ENCODE data around the gene RALGAPB.

The RALGAPB gene

GRCh38 chr20:38551056-38551626 is 78.5 kb downstream of the RALGAPB start:
- no peak for DNase-seq

- DNase-seq: no peak
These were observed 82.3 kb downstream of the RALGAPB start for GRCh38 chr20:38554986-38555385.

- no peak for DNase-seq
These were observed 82.8 kb downstream of the RALGAPB start for GRCh38 chr20:38555395-38555794.

- DNase-seq: no peak
These were observed 84.5 kb downstream of the RALGAPB start for GRCh38 chr20:38557174-38557573.

GRCh38 chr20:38558596-38559360 is 86.1 kb downstream of the RALGAPB start:
- DNase-seq: no peak

- DNase-seq: no peak
These were observed 87.1 kb downstream of the RALGAPB start for GRCh38 chr20:38559764-38560163.

GRCh38 chr20:38563802-38564431 is 91.3 kb downstream of the RALGAPB start:
- DNase-seq: no peak

GRCh38 chr20:38564680-38565079 is 92.0 kb downstream of the RALGAPB start:
- DNase-seq: no peak

GRCh38 chr20:38566036-38566598 is 93.5 kb downstream of the RALGAPB start:
- no peak for DNase-seq

- DNase-seq: no peak
These were observed 97.3 kb downstream of the RALGAPB start for GRCh38 chr20:38569747-38570525.

GRCh38 chr20:38573413-38573812 is 100.8 kb downstream of the RALGAPB start:
- DNase-seq: no peak

- peak; percentile 33 for DNase-seq
These were observed 106.7 kb downstream of the RALGAPB start for GRCh38 chr20:38579219-38579910.

- peak; percentile 52 for DNase-seq
These were observed 107.3 kb downstream of the RALGAPB start for GRCh38 chr20:38579921-38580320.

- DNase-seq: peak; percentile 97
These were observed 108.4 kb downstream of the RALGAPB start, which contains the start of gene ADIG for GRCh38 chr20:38581013-38581412. Gene ADIG, plus strand, starts transcription at chr20:38581197. Its CDS starts 54 bp downstream, at chr20:38581251.

- no peak for DNase-seq
These were observed 109.3 kb downstream of the RALGAPB start for GRCh38 chr20:38581830-38582358.

GRCh38 chr20:38583306-38583705 is 110.7 kb downstream of the RALGAPB start:
- DNase-seq: no peak

GRCh38 chr20:38584099-38584763 is 111.6 kb downstream of the RALGAPB start:
- DNase-seq: no peak

GRCh38 chr20:38585404-38586180 is 112.9 kb downstream of the RALGAPB start:
- DNase-seq: no peak

- DNase-seq: no peak
These were observed 113.5 kb downstream of the RALGAPB start for GRCh38 chr20:38586181-38586525.

- no peak for DNase-seq
These were observed 115.7 kb downstream of the RALGAPB start for GRCh38 chr20:38588303-38588702.

- DNase-seq: no peak
These were observed 116.7 kb downstream of the RALGAPB start for GRCh38 chr20:38589351-38589750.
